AG09319 (cell line): ENCODE results near the gene RELB.

Experiments used
- DNase-seq: peaks from one replicate; pipeline ENCODE4 v3.0.0-alpha.2; 2010; ENCODE audit warnings: low read depth; ENCODE audit errors: extremely low read depth
- TF ChIP-seq, protein P1 (sequence below): IDR thresholded peaks from 2 replicates; pipeline ENCODE4 v1.5.1; 2011; ENCODE audit warnings: low read depth, mild to moderate bottlenecking, inconsistent platforms, low read length, moderate library complexity

Gene RELB

DNA sequence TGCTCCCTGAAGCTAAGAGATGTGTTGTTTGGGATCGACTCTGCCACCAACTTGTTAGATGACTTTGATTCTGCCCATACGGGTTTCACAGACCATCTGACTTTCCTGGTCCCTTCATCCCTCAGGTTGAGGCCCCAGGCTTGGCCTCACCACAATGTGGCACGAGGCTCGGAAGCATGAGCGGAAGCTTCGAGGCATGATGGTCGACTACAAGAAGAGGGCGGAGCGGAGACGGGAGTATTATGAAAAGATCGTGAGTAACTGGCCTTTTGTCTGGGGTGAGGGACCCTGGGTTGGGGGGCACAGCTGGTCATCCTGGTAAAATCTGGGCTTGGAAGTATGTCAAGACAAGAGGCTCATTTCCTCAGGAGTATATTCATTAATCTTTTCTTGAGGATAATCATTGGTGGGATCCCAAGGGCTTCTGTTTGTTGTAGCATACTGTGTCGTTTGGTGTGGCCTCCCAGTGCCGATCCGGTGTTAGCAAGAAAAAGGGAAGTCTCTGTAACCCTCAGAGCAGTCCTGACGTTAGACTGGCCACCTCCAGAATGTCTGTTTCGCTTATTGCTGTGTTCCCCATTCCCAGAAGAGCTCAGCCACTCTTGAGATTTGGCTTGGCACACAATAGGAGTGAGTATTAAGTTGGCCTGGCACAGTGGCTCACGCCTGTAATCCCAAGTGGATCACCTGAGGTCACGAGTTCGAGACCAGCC lies 39.0 kb downstream of the RELB start:
- TF ChIP-seq, protein P1, sequence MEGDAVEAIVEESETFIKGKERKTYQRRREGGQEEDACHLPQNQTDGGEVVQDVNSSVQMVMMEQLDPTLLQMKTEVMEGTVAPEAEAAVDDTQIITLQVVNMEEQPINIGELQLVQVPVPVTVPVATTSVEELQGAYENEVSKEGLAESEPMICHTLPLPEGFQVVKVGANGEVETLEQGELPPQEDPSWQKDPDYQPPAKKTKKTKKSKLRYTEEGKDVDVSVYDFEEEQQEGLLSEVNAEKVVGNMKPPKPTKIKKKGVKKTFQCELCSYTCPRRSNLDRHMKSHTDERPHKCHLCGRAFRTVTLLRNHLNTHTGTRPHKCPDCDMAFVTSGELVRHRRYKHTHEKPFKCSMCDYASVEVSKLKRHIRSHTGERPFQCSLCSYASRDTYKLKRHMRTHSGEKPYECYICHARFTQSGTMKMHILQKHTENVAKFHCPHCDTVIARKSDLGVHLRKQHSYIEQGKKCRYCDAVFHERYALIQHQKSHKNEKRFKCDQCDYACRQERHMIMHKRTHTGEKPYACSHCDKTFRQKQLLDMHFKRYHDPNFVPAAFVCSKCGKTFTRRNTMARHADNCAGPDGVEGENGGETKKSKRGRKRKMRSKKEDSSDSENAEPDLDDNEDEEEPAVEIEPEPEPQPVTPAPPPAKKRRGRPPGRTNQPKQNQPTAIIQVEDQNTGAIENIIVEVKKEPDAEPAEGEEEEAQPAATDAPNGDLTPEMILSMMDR = no peak
- DNase-seq = no peak

DNA sequence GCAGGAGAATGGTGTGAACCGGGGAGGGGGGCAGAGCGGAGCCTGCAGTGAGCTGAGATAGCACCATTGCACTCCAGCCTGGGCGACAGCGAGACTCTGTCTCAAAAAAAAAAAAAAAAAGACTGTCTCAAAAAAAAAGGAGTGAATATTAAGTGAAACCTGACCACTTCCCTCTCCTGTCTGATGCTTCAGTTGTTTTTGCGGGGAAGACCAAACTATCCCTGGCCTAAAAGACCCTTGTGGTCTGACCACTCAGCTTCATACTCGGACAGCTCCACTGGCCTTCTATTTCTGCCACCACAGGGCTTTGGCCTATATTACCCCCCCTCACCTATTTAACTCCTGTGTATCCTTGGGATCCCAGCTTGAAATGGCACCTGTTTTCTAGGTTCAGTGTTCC lies 39.9 kb downstream of the RELB start:
- TF ChIP-seq, protein P1 = no peak
- no peak for DNase-seq

GRCh38 chr19:45045671-45046353 lies 44.5 kb downstream of the RELB start:
- TF ChIP-seq, protein P1 = no peak
- no peak for DNase-seq

DNA sequence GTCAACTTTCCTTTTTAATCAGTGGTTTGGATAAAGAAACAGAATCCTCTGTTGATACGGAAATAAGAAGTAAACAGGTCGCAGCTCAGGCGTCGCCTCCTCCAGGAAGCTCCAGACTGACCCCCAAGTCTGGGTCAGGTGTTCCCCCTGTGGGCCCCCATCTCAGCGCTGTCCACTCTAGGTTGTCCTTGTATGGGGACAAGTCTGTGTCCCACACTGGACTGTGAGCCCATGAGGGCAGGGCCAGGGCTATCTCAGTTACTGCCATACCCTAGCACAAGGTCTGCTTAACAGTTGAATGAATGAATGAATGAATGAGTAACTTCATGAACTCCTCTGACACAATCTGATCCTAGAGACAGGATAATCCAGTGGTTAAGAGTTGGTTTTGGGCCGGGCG lies 45.1 kb downstream of the RELB start:
- no peak for DNase-seq
- TF ChIP-seq, protein P1 = no peak

- TF ChIP-seq, protein P1 = no peak
- DNase-seq = no peak
These were observed 46.0 kb downstream of the RELB start for GRCh38 chr19:45047188-45047797.

DNA sequence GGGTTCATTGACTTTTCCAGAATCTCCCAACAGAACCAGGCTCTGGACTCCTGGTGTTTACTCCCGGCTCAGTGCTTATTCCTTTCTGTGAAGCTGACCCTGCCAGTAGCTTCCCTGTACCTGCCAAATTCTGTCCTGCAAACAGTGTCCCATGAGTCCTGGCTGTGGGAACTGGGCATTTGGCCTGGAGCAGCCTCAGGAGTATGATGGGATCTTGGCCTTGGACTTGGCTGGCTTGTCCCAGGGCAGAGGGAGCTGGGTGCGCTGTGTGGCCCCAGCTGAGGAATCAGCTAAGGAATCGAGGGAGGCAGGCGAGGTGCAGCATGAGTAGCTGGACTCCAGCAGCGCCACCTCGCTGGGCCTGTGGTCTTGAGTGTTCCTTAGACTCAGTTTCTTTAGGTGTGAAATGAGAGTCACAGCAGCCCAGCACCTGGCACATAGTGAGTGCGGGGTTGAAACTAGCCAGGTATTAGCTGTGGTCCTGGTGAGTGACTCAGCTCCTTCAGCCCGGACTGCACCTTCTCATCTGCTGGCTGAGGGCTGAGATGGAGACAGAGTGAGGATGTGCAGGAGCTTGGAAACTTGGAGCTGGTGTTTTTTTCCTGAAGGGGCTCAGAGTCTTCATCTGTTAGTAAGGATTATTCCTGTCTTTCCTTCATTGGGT lies 47.9 kb downstream of the RELB start:
- TF ChIP-seq, protein P1 = no peak

More for the DNA sequence above, 47.9 kb downstream of the RELB start:
- no peak for DNase-seq
